Measurements from ENCODE around the gene TAS2R1. TPM values are rescaled to one million over a fixed set of nuclear protein-coding genes. Genes with fewer than 3 reads are reported as not detected.
A peak's percentile ranks its signal among the peaks of the same experiment; 100 is the strongest.

The TAS2R1 gene
- total RNA-seq, 1 donor from 2014 or later: not detected

DNA sequence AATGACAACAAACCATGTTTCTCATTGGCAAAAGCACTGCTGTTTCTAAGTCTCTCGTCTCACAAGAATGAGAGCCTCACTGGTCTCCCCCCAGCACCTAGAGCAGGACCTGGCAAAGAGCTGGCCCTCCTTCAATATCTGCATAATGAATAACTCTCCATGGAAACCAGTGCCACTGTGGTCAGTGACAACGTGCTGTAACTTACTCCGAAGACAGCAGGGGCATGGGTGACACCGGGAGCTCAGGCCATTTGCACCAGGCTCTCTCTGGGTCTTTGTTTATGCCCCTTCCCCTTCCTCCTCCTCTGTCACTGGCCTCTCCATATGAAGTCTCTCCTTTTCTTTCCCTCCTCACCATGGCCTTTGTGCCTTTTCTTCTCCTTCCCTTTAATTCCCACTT lies 33.3 kb downstream of the TAS2R1 start:
- no peaks in the 10 kb centered on the region for H3K4me1 ChIP-seq (ENCODE audit: insufficient read depth, low read length)
- H4K20me1 ChIP-seq (ENCODE audit: insufficient read depth, low read length): no peaks in the 10 kb centered on the region
- H3K9me3 Mint-ChIP-seq (ENCODE audit: unreplicated experiment): no peaks in the 10 kb centered on the region
- H3K27me3 Mint-ChIP-seq (ENCODE audit: low read depth, unreplicated experiment): peaks cover 6% of the 10 kb centered on the region
- no peak overlapping the region for H3K4me3 Mint-ChIP-seq (ENCODE audit: unreplicated experiment)
- TF ChIP-seq EZH2 (IDR thresholded peaks at IDR 0.05; ENCODE audit: insufficient read depth, low read length) (no peak), CTCF (IDR thresholded peaks at IDR 0.05; ENCODE audit: insufficient read depth, low read depth, low read length) (no peak)
- H3K27ac Mint-ChIP-seq (ENCODE audit: unreplicated experiment): no peak overlapping the region
- no peaks in the 10 kb centered on the region for H3K36me3 ChIP-seq (ENCODE audit: insufficient read depth, low read length)
- DNase-seq (ENCODE audit: low read depth): no peak
- H3K9ac ChIP-seq (ENCODE audit: low read length): no peak overlapping the region
- FAIRE-seq: no peak
- no peak overlapping the region for H2AFZ ChIP-seq (ENCODE audit: low read depth, low read length)
- no peak overlapping the region for H3K4me2 ChIP-seq (ENCODE audit: low read length)
- peaks cover 8% of the 10 kb centered on the region for H3K4me1 Mint-ChIP-seq (ENCODE audit: low read depth, unreplicated experiment)
- H3K36me3 Mint-ChIP-seq (ENCODE audit: low read depth, unreplicated experiment): no peaks in the 10 kb centered on the region
- no peak overlapping the region for H3K4me3 ChIP-seq (ENCODE audit: insufficient read depth, low read depth, low read length)
- H3K79me2 ChIP-seq (ENCODE audit: insufficient read depth, low read length): no peaks in the 10 kb centered on the region
- H3K27me3 ChIP-seq (ENCODE audit: insufficient read depth, low read length): no peaks in the 10 kb centered on the region
- no peak overlapping the region for H3K27ac ChIP-seq (ENCODE audit: low read depth, low read length)
- no peaks in the 10 kb centered on the region for H3K9me3 ChIP-seq (ENCODE audit: insufficient read depth, low read depth, low read length)

DNA sequence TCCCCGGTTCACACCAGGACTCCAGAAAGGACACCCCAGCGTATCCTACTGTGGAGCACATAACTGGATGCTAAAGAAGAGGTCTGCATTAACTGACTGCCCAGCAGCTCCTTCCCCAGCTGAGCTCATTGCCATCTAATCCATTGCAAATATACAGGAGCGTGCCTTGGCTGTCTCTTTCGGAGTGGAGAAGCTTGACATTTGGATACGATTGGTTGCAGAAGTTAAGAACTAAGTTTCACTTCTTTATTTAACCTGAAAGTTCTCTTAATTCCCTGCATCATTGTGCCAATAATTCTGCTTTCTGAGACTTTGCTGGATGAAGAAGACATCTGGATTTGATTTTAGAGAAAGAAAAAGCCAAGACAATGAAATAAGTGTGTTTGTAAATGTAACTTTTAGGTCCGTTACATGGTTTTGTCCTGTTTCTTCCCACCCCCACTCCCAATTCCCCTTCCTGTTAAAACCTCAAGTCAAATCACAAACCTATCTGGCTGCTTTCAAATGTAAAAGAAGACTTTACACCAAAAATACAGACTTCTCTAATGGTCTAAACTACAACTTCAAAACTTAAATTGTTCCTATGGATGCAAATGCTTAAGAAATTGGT lies 33.9 kb downstream of the TAS2R1 start:
- DNase-seq (ENCODE audit: low read depth): no peak
- Mint-ChIP-seq H3K4me1 (ENCODE audit: low read depth, unreplicated experiment) (peaks cover 8% of the 10 kb centered on the region), H3K36me3 (ENCODE audit: low read depth, unreplicated experiment) (no peaks in the 10 kb centered on the region), H3K27ac (ENCODE audit: unreplicated experiment) (no peak overlapping the region), H3K27me3 (ENCODE audit: low read depth, unreplicated experiment) (peaks cover 6% of the 10 kb centered on the region), H3K4me3 (ENCODE audit: unreplicated experiment) (no peak overlapping the region), H3K9me3 (ENCODE audit: unreplicated experiment) (no peaks in the 10 kb centered on the region)
- TF ChIP-seq CTCF (IDR thresholded peaks at IDR 0.05; ENCODE audit: insufficient read depth, low read depth, low read length) (no peak), EZH2 (IDR thresholded peaks at IDR 0.05; ENCODE audit: insufficient read depth, low read length) (no peak)
- H3K27ac ChIP-seq (ENCODE audit: low read depth, low read length): no peak overlapping the region
- H3K27me3 ChIP-seq (ENCODE audit: insufficient read depth, low read length): no peaks in the 10 kb centered on the region
- H3K36me3 ChIP-seq (ENCODE audit: insufficient read depth, low read length): no peaks in the 10 kb centered on the region
- H3K4me2 ChIP-seq (ENCODE audit: low read length): peak overlapping the region; percentile 54
- no peaks in the 10 kb centered on the region for H4K20me1 ChIP-seq (ENCODE audit: insufficient read depth, low read length)
- H3K9me3 ChIP-seq (ENCODE audit: insufficient read depth, low read depth, low read length): no peaks in the 10 kb centered on the region
- H3K4me3 ChIP-seq (ENCODE audit: insufficient read depth, low read depth, low read length): no peak overlapping the region
- H3K4me1 ChIP-seq (ENCODE audit: insufficient read depth, low read length): no peaks in the 10 kb centered on the region
- no peak overlapping the region for H3K9ac ChIP-seq (ENCODE audit: low read length)
- FAIRE-seq: no peak
- H2AFZ ChIP-seq (ENCODE audit: low read depth, low read length): no peak overlapping the region
- no peaks in the 10 kb centered on the region for H3K79me2 ChIP-seq (ENCODE audit: insufficient read depth, low read length)

DNA sequence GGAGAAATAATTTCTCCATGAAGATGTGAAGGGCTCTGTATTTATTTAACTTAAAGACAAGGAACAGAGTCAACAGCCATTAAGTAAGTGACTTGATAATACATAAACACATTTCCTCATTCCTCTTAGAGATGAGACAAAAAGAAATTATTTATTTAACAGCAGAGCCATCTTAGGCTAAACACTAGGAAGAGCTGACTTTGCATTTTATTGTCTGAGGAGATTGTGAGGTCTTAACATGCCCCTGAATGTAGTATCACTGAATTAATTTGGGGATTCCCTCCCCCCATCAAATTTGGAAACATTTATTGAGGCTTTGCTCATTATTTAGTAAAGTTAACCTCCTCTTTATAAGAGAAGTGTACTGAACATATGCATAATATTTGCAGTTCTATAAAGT lies 35.2 kb downstream of the TAS2R1 start:
- Mint-ChIP-seq H3K27ac (ENCODE audit: unreplicated experiment) (no peak overlapping the region), H3K4me1 (ENCODE audit: low read depth, unreplicated experiment) (peaks cover 8% of the 10 kb centered on the region), H3K4me3 (ENCODE audit: unreplicated experiment) (no peak overlapping the region), H3K9me3 (ENCODE audit: unreplicated experiment) (peaks cover 1% of the 10 kb centered on the region), H3K27me3 (ENCODE audit: low read depth, unreplicated experiment) (peaks cover 5% of the 10 kb centered on the region), H3K36me3 (ENCODE audit: low read depth, unreplicated experiment) (no peaks in the 10 kb centered on the region)
- Histone ChIP-seq H2AFZ (ENCODE audit: low read depth, low read length) (no peak overlapping the region), H3K4me1 (ENCODE audit: insufficient read depth, low read length) (no peaks in the 10 kb centered on the region), H3K36me3 (ENCODE audit: insufficient read depth, low read length) (no peaks in the 10 kb centered on the region), H3K4me3 (ENCODE audit: insufficient read depth, low read depth, low read length) (no peak overlapping the region), H3K27ac (ENCODE audit: low read depth, low read length) (no peak overlapping the region), H3K4me2 (ENCODE audit: low read length) (no peak overlapping the region), H3K9me3 (ENCODE audit: insufficient read depth, low read depth, low read length) (no peaks in the 10 kb centered on the region), H3K9ac (ENCODE audit: low read length) (no peak overlapping the region), H3K27me3 (ENCODE audit: insufficient read depth, low read length) (no peaks in the 10 kb centered on the region), H4K20me1 (ENCODE audit: insufficient read depth, low read length) (no peaks in the 10 kb centered on the region), H3K79me2 (ENCODE audit: insufficient read depth, low read length) (no peaks in the 10 kb centered on the region)
- TF ChIP-seq EZH2 (IDR thresholded peaks at IDR 0.05; ENCODE audit: insufficient read depth, low read length) (no peak), CTCF (IDR thresholded peaks at IDR 0.05; ENCODE audit: insufficient read depth, low read depth, low read length) (no peak)
- DNase-seq (ENCODE audit: low read depth): no peak
- no peak for FAIRE-seq
